SK-N-SH treated with all-trans-retinoic acid at 6 μM for 48 hours (cell line): ENCODE results near the gene LRRC7.
"Not testable (repeated sequence)": the region's sequence is repeated elsewhere in the genome, so short reads cannot be mapped to it uniquely, and the experiment has no call there.

Experiments
- ATAC-seq: fragments of 200-7000 bp; cut with Tn5 transposase; 3 replicates; pipeline ENCODE4 v1.9.1; 2020; ENCODE audit warnings: mild to moderate bottlenecking, moderate library complexity
- ARNTL ChIP-seq: fragments of 450-650 bp; formaldehyde crosslinking; IDR thresholded peaks from 2 replicates; pipeline ENCODE4 v1.5.0; 2020; ENCODE audit warnings: low read depth, mild to moderate bottlenecking, moderate library complexity, borderline replicate concordance
- ESRRG ChIP-seq: fragments of 250-450 bp; sonication (Bioruptor Pico); IDR thresholded peaks from 2 replicates; pipeline ENCODE4 v1.6.1; 2021; ENCODE audit warnings: mild to moderate bottlenecking
- GLIS3 ChIP-seq: fragments of 250-450 bp; sonication (Bioruptor Pico); IDR thresholded peaks from 2 replicates; pipeline ENCODE4 v1.5.0; 2020; ENCODE audit warnings: mild to moderate bottlenecking, moderate library complexity
- ISL1 ChIP-seq: fragments of 250-450 bp; sonication (Bioruptor Pico); IDR thresholded peaks from 2 replicates; pipeline ENCODE4 v2.1.2; 2022; ENCODE audit warnings: mild to moderate bottlenecking, moderate library complexity
- OSR1 ChIP-seq: fragments of 250-450 bp; sonication (Bioruptor Pico); IDR thresholded peaks from 2 replicates; pipeline ENCODE4 v1.8.0; 2022; ENCODE audit warnings: moderate library complexity, mild to moderate bottlenecking, inconsistent platforms
- PPARA ChIP-seq: fragments of 250-450 bp; sonication (Bioruptor Pico); IDR thresholded peaks from 2 replicates; pipeline ENCODE4 v1.5.0; 2020; ENCODE audit warnings: mild to moderate bottlenecking, borderline replicate concordance
- SNAI2 ChIP-seq: fragments of 250-450 bp; sonication (Bioruptor Pico); IDR thresholded peaks from 2 replicates; pipeline ENCODE4 v1.5.0; 2020; ENCODE audit warnings: mild to moderate bottlenecking, moderate library complexity
- TCF4 ChIP-seq: fragments of 250-450 bp; sonication (Bioruptor Pico); IDR thresholded peaks from 2 replicates; pipeline ENCODE4 v1.8.0; 2021; ENCODE audit warnings: mild to moderate bottlenecking, moderate library complexity, borderline replicate concordance
- TOX ChIP-seq: fragments of 250-450 bp; sonication (Bioruptor Pico); IDR thresholded peaks from 2 replicates; pipeline ENCODE4 v1.8.0; 2021; ENCODE audit warnings: mild to moderate bottlenecking, moderate library complexity, borderline replicate concordance
- ZFP3 ChIP-seq: fragments of 250-450 bp; sonication (Bioruptor Pico); IDR thresholded peaks from 2 replicates; pipeline ENCODE4 v1.5.0; 2020; ENCODE audit warnings: mild to moderate bottlenecking, moderate library complexity
- ZFP30 ChIP-seq: fragments of 450-650 bp; formaldehyde crosslinking; IDR thresholded peaks from 2 replicates; pipeline ENCODE4 v1.5.0; 2022; ENCODE audit warnings: mild to moderate bottlenecking, moderate library complexity
- ZNF565 ChIP-seq: fragments of 450-650 bp; formaldehyde crosslinking; conservative IDR thresholded peaks from 2 replicates; pipeline ENCODE4 v1.5.0; 2020; ENCODE audit warnings: low read depth, mild to moderate bottlenecking, moderate library complexity
- ZNF70 ChIP-seq: fragments of 450-650 bp; formaldehyde crosslinking; IDR thresholded peaks from 2 replicates; pipeline ENCODE4 v1.5.0; 2020; ENCODE audit warnings: mild to moderate bottlenecking, moderate library complexity
- TF ChIP-seq, protein P1 (sequence below): fragments of 250-450 bp; sonication (Bioruptor Pico); IDR thresholded peaks from 2 replicates; pipeline ENCODE4 v1.5.1; 2021; ENCODE audit warnings: mild to moderate bottlenecking, moderate library complexity
- TF ChIP-seq, protein P2 (sequence below): fragments of 250-450 bp; sonication (Bioruptor Pico); IDR thresholded peaks from 2 replicates; pipeline ENCODE4 v1.8.0; 2021; ENCODE audit warnings: low read depth, mild to moderate bottlenecking, moderate library complexity, borderline replicate concordance
- TF ChIP-seq, protein P3 (sequence below): fragments of 250-450 bp; sonication (Bioruptor Pico); IDR thresholded peaks from 2 replicates; pipeline ENCODE4 v1.5.0; 2020; ENCODE audit warnings: mild to moderate bottlenecking, moderate library complexity

Gene LRRC7

DNA sequence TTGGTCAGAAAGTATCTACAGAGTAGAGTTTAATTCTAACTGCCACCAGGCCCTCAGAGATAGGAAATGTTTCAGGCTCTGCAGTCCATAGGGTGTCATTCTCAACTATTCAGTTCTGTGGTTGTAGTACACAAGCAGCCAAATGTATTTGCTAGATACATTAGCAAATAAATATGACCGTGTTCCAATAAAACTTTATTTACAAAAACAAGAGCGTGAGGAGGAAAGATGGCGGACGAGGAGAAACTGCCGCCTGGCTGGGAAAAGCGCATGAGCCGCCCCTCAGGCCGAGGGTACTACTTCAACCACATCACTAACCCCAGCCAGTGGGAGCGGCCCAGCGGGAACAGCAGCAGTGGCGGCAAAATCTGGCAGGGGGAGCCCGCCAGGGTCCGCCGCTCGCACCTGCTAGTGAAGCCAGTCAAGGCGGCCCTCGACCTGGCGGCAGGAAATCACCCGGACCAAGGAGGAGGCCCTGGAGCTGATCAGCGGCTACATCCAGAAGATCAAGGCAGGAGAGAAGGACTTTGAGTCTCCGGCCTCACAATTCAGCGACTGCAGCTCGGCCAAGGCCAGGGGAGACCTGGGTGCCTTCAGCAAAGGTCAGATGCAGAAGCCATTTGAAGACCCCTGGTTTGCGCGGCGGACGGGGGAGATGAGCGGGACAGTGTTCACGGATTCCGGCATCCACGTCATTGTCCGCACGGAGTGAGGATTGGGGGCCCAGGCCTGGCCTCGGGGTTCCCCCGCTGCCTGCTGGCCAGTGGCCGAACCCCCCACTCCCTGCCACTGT, 351.6 kb downstream of the LRRC7 start:
- TF ChIP-seq, protein P1, sequence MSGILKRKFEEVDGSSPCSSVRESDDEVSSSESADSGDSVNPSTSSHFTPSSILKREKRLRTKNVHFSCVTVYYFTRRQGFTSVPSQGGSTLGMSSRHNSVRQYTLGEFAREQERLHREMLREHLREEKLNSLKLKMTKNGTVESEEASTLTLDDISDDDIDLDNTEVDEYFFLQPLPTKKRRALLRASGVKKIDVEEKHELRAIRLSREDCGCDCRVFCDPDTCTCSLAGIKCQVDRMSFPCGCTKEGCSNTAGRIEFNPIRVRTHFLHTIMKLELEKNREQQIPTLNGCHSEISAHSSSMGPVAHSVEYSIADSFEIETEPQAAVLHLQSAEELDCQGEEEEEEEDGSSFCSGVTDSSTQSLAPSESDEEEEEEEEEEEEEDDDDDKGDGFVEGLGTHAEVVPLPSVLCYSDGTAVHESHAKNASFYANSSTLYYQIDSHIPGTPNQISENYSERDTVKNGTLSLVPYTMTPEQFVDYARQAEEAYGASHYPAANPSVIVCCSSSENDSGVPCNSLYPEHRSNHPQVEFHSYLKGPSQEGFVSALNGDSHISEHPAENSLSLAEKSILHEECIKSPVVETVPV (CRISPR knock-in tag): no peak
- TF ChIP-seq ZFP3 (CRISPR knock-in tag): no peak
- no peak for ATAC-seq

DNA sequence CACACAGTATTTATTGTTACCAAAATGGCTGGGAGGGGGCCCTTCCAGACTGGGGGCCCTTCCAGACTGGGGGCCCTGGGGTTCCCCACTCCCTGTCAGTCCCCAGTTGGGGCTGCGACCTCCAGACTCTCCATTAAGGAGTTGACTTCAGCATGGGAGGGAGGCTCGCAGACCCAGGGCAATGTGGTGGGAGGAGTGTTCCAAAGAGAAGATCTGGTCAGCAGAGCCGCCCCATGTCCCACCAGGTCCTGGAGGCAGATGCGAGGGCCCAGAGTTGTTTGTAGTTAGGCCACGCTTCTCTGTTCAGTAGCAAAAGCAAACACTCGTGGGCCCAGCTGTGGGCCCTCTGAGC, 352.2 kb downstream of the LRRC7 start:
- TF ChIP-seq ZNF70 (CRISPR knock-in tag) (no peak), ESRRG (CRISPR knock-in tag) (no peak), ZFP3 (CRISPR knock-in tag) (no peak), ZNF565 (CRISPR knock-in tag) (no peak), ISL1 (CRISPR knock-in tag) (no peak), TCF4 (no peak)
- TF ChIP-seq, protein P2, sequence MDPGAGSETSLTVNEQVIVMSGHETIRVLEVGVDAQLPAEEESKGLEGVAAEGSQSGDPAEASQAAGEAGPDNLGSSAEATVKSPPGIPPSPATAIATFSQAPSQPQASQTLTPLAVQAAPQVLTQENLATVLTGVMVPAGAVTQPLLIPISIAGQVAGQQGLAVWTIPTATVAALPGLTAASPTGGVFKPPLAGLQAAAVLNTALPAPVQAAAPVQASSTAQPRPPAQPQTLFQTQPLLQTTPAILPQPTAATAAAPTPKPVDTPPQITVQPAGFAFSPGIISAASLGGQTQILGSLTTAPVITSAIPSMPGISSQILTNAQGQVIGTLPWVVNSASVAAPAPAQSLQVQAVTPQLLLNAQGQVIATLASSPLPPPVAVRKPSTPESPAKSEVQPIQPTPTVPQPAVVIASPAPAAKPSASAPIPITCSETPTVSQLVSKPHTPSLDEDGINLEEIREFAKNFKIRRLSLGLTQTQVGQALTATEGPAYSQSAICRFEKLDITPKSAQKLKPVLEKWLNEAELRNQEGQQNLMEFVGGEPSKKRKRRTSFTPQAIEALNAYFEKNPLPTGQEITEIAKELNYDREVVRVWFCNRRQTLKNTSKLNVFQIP (CRISPR knock-in tag): no peak
- ATAC-seq: no peak

DNA sequence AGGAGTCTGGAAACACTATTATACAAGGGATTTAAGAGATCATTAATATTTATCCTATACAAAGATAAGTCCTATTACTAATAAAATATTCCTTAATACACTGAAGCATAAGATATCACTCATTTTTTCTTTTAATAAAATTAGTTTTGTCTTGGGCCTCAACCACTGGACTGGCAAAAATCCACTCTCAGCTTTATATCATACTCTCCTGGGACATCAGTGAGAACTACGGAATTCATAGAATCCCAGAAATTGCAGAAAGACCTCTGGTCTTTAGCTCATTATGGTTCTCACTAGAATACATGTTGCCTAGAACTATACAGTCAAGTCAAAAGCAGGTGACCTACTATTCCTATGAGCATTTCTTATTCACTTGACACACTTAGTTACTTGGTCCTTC, 352.7 kb downstream of the LRRC7 start:
- ATAC-seq: no peak
- TF ChIP-seq PPARA (CRISPR knock-in tag) (no peak), ZNF565 (CRISPR knock-in tag) (no peak), TOX (no peak)

DNA sequence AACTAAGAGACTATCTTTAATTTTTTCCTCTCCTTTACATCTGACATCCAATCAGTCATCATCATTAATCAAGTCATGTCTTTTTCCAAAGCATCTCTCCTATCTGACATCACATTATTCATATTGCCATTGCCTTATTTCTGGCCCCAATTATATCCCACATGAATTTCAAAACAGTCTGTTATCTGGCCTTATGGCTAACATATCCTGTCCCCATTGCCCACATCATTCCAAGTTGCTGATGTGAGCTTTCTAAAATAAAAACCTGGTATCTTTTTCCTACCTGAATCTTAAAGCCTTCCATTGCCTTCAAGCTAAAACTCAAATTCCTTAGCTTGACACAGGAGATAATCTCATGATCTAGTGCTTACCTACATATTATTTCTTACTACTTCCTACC, 353.8 kb downstream of the LRRC7 start:
- TF ChIP-seq ISL1 (CRISPR knock-in tag) (peak; percentile 14; the same call in 1 of the 2 replicates), GLIS3 (no peak)
- no peak for ATAC-seq

DNA sequence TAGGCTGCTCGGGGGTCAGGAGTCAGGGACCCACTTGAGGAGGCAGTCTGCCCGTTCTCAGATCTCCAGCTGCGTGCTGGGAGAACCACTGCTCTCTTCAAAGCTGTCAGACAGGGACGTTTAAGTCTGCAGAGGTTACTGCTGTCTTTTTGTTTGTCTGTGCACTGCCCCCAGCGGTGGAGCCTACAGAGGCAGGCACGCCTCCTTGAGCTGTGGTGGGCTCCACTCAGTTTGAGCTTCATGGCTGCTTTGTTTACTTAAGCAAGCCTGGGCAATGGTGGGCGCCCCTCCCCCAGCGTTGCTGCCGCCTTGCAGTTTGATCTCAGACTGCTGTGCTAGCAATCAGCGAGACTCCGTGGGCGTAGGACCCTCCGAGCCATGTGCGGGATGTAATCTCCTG, 360.5 kb downstream of the LRRC7 start:
- ATAC-seq: not testable (repeated sequence)

DNA sequence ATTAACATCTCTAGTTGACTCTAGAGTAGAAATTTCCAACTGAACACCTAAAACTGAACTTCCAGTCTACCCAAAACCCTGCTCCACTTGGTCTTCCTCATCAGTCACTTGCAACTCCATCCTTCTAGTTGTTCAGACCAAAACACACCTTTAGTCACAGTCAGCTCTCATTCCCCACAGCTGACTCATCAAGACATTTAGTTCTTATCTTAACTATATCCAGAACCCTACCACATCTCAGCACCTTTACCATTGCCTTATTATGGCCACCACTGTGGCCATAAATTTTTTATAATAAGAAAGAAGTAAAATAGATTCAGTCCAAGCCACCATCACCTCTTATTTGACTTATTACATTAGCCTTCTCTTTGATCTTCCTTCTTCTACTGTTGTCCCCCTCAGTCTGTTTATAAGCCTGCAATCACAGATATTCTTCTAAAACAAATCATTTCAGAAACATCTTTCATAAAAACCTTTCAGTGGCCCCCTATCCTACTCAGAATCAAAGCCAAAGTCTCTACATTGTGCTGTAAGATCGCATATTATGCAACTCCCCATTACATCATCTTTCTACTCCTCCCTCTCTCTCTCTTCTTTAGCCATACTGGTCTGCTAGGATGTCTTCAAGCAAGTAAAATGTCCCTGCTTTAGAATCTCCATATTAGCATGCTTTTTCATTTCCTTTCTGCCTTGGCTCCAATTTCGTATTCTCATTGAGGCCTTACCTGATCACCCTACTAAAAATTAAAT, 361.8 kb downstream of the LRRC7 start:
- TF ChIP-seq GLIS3 (no peak), PPARA (CRISPR knock-in tag) (no peak), ESRRG (CRISPR knock-in tag) (no peak)
- no peak for ATAC-seq

DNA sequence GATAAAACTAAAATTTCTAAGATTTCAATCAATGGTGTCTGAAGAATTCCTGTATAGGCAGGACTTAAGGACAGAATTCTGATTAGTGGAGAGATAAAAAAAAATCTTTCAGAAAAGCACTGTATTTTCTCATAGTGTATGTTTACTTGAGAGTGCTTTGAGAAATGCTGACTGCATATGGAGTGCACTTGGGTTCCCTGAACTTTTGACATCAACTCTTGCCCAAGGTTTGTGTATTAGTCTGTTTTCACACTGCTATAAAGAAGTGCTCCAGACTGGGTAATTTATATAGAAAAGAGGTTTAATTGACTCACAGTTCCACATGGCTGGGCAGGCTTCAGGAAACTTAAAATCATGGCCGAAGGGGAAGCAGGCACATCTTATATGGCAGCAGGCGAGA, 362.7 kb downstream of the LRRC7 start:
- TF ChIP-seq ARNTL (CRISPR knock-in tag): no peak
- TF ChIP-seq, protein P3, sequence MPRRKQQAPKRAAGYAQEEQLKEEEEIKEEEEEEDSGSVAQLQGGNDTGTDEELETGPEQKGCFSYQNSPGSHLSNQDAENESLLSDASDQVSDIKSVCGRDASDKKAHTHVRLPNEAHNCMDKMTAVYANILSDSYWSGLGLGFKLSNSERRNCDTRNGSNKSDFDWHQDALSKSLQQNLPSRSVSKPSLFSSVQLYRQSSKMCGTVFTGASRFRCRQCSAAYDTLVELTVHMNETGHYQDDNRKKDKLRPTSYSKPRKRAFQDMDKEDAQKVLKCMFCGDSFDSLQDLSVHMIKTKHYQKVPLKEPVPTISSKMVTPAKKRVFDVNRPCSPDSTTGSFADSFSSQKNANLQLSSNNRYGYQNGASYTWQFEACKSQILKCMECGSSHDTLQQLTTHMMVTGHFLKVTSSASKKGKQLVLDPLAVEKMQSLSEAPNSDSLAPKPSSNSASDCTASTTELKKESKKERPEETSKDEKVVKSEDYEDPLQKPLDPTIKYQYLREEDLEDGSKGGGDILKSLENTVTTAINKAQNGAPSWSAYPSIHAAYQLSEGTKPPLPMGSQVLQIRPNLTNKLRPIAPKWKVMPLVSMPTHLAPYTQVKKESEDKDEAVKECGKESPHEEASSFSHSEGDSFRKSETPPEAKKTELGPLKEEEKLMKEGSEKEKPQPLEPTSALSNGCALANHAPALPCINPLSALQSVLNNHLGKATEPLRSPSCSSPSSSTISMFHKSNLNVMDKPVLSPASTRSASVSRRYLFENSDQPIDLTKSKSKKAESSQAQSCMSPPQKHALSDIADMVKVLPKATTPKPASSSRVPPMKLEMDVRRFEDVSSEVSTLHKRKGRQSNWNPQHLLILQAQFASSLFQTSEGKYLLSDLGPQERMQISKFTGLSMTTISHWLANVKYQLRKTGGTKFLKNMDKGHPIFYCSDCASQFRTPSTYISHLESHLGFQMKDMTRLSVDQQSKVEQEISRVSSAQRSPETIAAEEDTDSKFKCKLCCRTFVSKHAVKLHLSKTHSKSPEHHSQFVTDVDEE (CRISPR knock-in tag): no peak
- TF ChIP-seq ZFP30 (CRISPR knock-in tag): no peak
- TF ChIP-seq SNAI2 (CRISPR knock-in tag): no peak
- no peak for TF ChIP-seq ZNF70 (CRISPR knock-in tag)
- no peak for TF ChIP-seq PPARA (CRISPR knock-in tag)
- TF ChIP-seq ZNF565 (CRISPR knock-in tag): no peak
- no peak for TF ChIP-seq OSR1
- TF ChIP-seq GLIS3: no peak
- no peak for ATAC-seq
